GM21360 (cell line): ENCODE measurements around the gene RBM8A.
A peak's percentile ranks its signal among the peaks of the same experiment; 100 is the strongest.
"Not testable (repeated sequence)": the region's sequence is repeated elsewhere in the genome, so short reads cannot be mapped to it uniquely, and the experiment has no call there.

ENCODE experiments used
- ATAC-seq: cut with Tn5 transposase; IDR thresholded peaks from one replicate; pipeline ENCODE4 v1.9.1; 2021; ENCODE audit warnings: mild to moderate bottlenecking, moderate library complexity; ENCODE audit not compliant: unreplicated experiment

RBM8A gene

GRCh38 chr1:145956781-145957442 is 29.6 kb upstream of the RBM8A start:
- ATAC-seq: no peak

GRCh38 chr1:145956361-145956760 is 29.1 kb upstream of the RBM8A start:
- no peak for ATAC-seq

- ATAC-seq: no peak
These were observed 28.2 kb upstream of the RBM8A start for GRCh38 chr1:145955436-145955835.

- ATAC-seq: no peak
These were observed 26.6 kb upstream of the RBM8A start for GRCh38 chr1:145953861-145954260.

- no peak for ATAC-seq
These were observed 25.6 kb upstream of the RBM8A start for GRCh38 chr1:145952903-145953302.

GRCh38 chr1:145951526-145951925 is 24.2 kb upstream of the RBM8A start:
- no peak for ATAC-seq

- ATAC-seq: no peak
These were observed 21.9 kb upstream of the RBM8A start for GRCh38 chr1:145949219-145949618.

GRCh38 chr1:145947551-145947950 is 20.3 kb upstream of the RBM8A start:
- no peak for ATAC-seq

- ATAC-seq: no peak
These were observed 19.2 kb upstream of the RBM8A start for GRCh38 chr1:145946477-145946986.

GRCh38 chr1:145944532-145944931 is 17.2 kb upstream of the RBM8A start:
- ATAC-seq: no peak

GRCh38 chr1:145942871-145943270 is 15.6 kb upstream of the RBM8A start:
- no peak for ATAC-seq

GRCh38 chr1:145942405-145942804 is 15.1 kb upstream of the RBM8A start:
- ATAC-seq: no peak

GRCh38 chr1:145937436-145937835 is 10.2 kb upstream of the RBM8A start:
- no peak for ATAC-seq

GRCh38 chr1:145936247-145936646 is 9.0 kb upstream of the RBM8A start:
- no peak for ATAC-seq

- no peak for ATAC-seq
These were observed 8.4 kb upstream of the RBM8A start for GRCh38 chr1:145935708-145936107.

- ATAC-seq: not testable (repeated sequence)
These were observed 5.3 kb upstream of the RBM8A start for GRCh38 chr1:145932522-145933009.

- ATAC-seq: no peak
These were observed 796 bp upstream of the RBM8A start for GRCh38 chr1:145927916-145928643.

- peak; percentile 2 for ATAC-seq
These were observed 610 bp downstream of the RBM8A start for GRCh38 chr1:145926686-145927062.

- no peak for ATAC-seq
These were observed 5.0 kb downstream of the RBM8A start for GRCh38 chr1:145922266-145922665.

GRCh38 chr1:145920297-145920696 is 7.0 kb downstream of the RBM8A start:
- not testable (repeated sequence) for ATAC-seq

GRCh38 chr1:145918992-145919939 is 8.0 kb downstream of the RBM8A start:
- ATAC-seq: no peak
